DMS 273 treated with DMSO at 0.1 percent for 48 hours (cell line): Measurements from ENCODE around the gene TRPT1.

Source experiments
- DNase-seq: peaks from one replicate; lab custom pipeline; 2025; lab: John Stamatoyannopoulos, UW

The TRPT1 gene

GRCh38 chr11:64229090-64229743 lies 3.2 kb upstream of the TRPT1 start:
- no peak for DNase-seq

DNA sequence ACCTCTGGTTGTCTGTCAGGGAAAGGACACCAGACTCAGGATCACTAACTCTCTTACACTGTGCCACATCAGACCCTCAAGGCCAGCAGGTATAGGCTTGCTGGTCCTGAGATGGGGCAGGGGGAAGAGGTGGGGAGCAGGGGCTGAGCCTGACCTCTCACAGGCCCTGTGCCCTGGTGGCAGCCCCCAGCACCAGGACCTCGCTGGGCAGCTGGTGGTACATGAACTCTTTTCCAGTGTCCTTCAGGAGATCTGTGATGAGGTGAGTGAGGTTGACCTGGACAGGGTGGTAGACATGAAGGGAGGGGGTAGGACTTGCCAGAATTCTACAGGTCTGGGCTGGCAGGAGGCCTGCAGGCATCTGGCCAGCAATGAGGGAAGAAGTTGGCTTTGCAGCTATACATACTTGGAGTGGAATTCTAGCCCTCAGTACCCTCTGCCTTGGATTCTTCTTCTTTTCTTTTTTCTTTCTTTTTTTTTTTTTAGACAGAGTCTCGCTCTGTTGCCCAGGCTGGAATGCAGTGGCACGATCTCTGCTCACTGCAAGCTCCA lies 1.5 kb upstream of the TRPT1 start:
- no peak for DNase-seq

DNA sequence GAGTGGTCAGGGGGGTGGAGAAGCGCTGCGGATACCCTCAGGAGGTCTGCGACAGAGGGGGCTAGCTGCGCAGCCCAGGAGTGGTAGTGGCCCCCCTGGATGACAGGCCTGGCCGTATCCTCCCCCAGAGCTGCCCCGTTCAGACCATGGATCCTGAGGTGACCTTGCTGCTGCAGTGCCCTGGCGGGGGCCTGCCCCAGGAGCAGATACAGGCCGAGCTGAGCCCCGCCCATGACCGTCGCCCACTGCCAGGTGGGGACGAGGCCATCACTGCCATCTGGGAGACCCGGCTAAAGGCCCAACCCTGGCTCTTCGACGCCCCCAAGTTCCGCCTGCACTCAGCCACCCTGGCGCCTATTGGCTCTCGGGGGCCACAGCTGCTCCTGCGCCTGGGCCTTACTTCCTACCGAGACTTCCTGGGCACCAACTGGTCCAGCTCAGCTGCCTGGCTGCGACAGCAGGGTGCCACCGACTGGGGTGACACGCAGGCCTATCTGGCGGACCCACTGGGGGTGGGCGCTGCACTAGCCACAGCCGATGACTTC lies 593 bp upstream of the TRPT1 start:
- DNase-seq: no peak

GRCh38 chr11:64224891-64225607 lies 937 bp downstream of the TRPT1 start:
- DNase-seq: no peak

DNA sequence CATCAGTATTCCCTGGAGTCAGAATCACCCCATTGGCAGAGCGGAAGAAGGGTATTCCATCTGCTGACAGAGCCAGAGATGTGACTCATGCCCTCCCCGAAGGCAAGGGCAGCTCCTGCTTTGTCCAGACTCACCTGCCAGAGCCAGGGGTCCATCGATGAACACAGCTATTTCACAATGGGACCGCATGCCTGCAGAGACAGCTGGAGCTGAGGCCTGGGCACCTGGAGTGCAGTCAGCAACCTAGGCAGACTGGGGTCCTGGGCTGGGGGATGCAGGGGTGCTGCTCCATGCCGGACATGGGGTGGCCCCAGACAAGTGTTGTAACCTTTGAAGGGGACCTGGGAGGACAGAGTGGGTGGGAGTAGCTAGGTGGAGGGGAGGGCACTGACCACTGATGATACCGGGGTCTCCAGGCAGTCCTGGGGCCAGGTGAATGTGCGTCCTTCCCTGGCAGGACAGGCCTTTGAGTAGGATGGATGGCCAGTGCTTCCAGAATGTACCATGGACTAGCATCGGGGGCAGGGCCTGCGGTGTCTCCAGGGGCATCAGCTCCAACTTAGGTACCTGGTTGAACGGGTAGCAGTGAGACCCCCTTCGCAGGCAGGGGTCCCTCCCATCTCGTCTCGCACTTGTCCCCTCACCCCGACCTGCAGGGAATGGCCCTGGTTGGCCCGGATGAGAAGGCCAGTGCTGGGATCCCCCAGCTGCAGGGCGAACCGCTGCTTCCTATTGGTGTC lies 1.7 kb downstream of the TRPT1 start:
- no peak for DNase-seq

GRCh38 chr11:64223001-64223651 lies 2.9 kb downstream of the TRPT1 start:
- no peak for DNase-seq

- DNase-seq: peak; percentile 29
Measured at GRCh38 chr11:64222651-64223000, 3.4 kb downstream of the TRPT1 start.

DNA sequence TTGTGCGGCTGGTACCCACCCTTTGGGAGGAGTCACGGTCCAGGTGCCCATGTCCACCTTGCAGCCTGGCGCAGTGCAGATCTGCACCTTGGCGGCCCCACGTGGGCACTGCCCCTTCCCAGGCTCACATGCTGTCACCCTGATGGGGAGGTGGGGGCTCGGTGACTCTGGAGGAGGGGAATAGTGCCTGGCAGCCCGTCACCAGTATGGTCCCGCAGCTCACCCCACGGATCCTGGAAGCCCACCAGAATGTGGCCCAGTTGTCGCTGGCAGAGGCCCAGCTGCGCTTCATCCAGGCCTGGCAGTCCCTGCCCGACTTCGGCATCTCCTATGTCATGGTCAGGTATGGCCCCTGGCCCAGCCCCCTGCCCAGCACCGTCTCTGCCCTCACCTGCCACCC lies 5.2 kb downstream of the TRPT1 start:
- no peak for DNase-seq

DNA sequence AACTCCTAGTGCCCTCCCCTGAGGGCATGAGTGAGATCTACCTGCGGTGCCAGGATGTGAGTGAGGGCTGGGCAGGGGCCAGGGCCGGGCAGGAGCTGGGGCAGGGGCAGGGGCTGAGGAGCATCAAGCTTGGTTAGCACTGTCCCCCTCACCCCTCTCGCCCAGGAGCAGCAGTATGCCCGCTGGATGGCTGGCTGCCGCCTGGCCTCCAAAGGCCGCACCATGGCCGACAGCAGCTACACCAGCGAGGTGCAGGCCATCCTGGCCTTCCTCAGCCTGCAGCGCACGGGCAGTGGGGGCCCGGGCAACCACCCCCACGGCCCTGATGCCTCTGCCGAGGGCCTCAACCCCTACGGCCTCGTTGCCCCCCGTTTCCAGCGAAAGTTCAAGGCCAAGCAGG lies 5.7 kb downstream of the TRPT1 start:
- no peak for DNase-seq

DNA sequence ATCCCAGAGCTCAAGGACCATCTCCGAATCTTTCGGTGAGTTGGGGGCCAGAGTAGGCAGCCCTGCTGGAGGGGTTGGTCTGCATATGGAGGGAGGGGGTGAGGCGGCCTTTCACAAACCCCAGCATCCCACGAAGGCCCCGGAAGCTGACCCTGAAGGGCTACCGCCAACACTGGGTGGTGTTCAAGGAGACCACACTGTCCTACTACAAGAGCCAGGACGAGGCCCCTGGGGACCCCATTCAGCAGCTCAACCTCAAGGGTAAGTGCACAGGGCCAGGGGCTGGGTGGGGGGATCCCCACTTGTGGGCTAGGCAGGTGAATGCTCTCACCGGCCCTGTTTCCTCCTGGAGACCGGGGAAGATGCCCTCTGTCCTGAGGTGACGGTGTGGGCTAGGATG lies 6.2 kb downstream of the TRPT1 start:
- DNase-seq: no peak

- DNase-seq: no peak
Measured at GRCh38 chr11:64219354-64219684, 6.7 kb downstream of the TRPT1 start.

GRCh38 chr11:64218628-64219353 lies 7.2 kb downstream of the TRPT1 start:
- DNase-seq: no peak

- no peak for DNase-seq
Measured at GRCh38 chr11:64216879-64217278, 9.1 kb downstream of the TRPT1 start.

GRCh38 chr11:64211181-64211872 lies 14.7 kb downstream of the TRPT1 start:
- no peak for DNase-seq

DNA sequence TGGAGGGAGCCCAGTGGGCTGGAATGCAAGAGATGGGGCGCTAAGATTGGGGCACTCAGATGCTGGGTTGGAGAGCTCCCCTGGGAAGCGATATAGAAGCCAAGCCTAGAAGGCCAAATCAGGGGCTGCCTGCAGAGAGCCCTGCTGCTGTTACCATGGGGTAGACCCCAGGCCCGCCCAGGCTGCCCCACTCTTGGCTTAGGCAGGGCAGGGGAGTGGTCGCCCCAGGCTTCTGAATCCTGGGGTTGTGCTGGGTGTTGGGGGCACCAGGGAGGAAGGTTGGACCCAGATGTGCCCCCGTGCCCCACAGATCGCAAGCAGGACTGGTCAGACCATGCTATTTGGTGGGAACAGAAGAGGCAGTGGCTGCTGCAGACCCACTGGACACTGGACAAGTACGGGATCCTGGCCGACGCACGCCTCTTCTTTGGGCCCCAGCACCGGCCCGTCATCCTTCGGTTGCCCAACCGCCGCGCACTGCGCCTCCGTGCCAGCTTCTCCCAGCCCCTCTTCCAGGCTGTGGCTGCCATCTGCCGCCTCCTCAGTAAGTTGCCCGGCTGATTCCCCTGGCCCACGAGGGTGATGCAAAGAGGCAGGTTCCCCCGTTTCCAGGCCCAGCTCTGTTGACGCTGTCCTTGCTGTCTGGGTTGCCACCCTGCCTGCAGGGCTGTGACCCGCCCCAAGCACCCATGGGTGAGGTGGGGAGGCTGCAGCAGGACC lies 15.5 kb downstream of the TRPT1 start:
- DNase-seq: no peak

DNA sequence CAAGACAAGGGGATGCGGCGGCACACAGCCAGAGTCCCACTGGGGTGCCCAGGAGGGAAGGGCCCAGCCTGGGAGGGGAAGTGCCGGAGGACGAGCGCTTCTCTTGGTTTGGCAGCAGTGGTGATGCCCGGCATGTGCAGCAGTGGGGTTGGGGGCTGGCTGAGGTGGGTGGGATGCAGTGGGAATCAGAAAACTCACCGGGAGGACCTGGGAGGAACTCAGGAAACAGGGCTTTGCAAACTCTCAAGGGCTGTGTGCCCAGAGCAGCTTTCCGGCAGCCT lies 16.5 kb downstream of the TRPT1 start:
- no peak for DNase-seq

DNA sequence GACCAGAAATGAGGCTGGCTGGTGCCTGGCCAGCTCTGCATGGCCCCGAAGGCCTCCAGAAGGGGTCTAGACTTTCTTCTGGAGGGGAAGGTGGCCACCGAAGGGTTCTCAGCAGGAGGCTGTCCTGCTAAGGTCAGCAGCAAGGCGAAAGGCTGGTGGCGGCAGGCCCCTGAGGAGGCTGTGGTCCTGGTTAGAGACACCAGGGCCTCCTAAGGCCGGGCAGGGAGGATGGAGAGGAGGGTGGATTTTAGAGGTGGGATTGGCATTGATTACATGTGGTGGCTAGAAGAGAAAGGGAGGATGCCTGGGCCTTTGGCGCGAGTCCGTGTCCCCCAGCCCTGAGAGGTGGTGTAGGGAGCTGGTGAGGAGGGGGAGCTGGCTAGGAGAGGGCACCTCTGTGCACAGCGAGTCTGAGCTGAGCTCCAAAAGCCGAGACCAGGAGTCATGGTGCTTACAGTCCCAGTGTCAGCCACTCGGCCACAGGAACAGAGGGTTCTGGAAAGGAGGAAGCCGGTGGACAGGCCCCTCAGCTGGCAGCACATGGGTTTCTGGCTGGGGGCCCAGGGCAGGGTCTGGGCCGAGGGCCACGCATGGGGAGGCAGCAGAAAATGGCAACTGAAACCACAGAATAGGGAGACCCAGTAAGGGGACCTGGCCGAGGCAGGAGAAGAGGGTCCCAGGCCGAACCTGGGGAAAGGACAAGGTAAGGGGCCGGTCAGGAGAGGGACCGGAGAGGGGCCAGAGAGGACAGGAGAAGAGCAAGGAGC lies 17.0 kb downstream of the TRPT1 start:
- DNase-seq: no peak

- DNase-seq: no peak
Measured at GRCh38 chr11:64208086-64208795, 17.7 kb downstream of the TRPT1 start.
